Spleen (tissue), 7 donors: Measurements from ENCODE around the gene KATNIP.

Source experiments
- CTCF ChIP-seq, 11 experiments: fragments of 200-600 bp in 7 of 11; fragments of 450-650 bp in 4 of 11; sonication (generic) in 4 of 11; IDR thresholded peaks in 8 of 11; conservative IDR thresholded peaks in 3 of 11; 1 replicate in 7 of 11; 2 replicates in 4 of 11; pipeline versions ENCODE4 v1.4.0 to v1.8.0; 2016 to 2021; ENCODE audit warnings: antibody characterized with exemption in 11 of 11, inconsistent platforms in 4 of 11, mild to moderate bottlenecking in 1 of 11
- POLR2A ChIP-seq, 3 donors: fragments of 450-650 bp; IDR thresholded peaks; one replicate each; pipeline ENCODE4 v1.5.1; 2017; ENCODE audit warnings: antibody characterized with exemption in 3 of 3, mild to moderate bottlenecking in 1 of 3
- POLR2AphosphoS5 ChIP-seq, 3 donors: sonication (generic); formaldehyde crosslinking; IDR thresholded peaks; one replicate each; pipeline ENCODE4 v1.5.1; 2017; ENCODE audit warnings: antibody characterized with exemption in 3 of 3
- donor health status: DM: no; HTN: no; CAD: no; lungs with moderate emphysema.
- donor health status: DM: no; HTN: no; CAD: no.
- donor health status: DM: no; HTN: no; CAD: no.

DNA sequence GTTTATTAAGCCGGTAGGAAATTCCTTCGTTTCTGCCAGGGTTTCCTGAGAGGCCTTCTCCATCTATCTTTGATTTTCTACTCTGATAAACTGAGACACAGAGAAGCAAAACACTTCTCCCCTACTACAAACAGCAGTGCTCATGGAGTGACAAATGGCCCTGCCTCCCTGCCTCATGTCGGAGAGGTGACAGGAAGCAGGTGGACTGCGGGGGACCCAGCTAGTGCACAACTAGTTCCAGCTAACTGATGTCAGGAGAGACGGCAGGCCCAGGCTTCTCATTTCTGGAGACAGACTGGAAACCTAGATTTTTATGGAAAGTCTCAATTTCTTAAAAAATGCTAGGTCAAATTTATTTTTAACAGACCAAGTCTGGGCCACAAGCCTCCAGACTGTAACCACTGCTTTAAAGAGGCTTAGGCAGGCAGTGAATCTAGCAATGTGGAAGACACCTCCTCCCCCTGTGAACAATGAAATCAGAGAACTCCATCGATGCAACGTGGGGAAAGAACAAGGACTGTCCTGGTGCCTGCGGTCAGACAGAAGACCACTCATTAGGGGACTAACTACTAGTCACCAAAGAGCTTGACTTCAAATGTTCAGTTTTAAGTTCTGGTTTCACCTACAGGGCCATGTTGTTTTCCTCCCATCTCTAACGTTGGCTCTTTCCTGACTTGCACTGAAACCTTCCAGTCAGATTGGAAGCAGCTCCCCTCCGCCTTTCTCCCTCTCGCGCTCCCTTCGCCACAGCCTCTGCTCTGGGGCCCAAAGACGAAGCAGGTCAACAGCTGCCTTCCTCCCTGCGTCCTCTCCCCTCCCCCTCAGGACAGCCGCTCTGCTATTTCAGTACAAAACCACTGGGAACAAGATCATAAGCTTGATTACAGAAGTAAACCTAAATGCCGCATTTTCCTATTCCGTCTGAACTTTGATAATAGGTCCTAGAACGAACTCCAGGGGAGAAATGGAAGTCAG, 17.8 kb upstream of the KATNIP start:
- no peak for TF ChIP-seq CTCF (IDR thresholded peaks at IDR 0.05 in 8 of 11, conservative IDR thresholded peaks at IDR 0.05 in 3 of 11)
- TF ChIP-seq POLR2A (IDR thresholded peaks at IDR 0.05): no peak
- TF ChIP-seq POLR2AphosphoS5 (IDR thresholded peaks at IDR 0.05): no peak
